ENCODE data around the gene TTLL11. TPM values are rescaled to one million over a fixed set of nuclear protein-coding genes. Genes with fewer than 3 reads are reported as not detected.

Gene TTLL11
- total and polyA plus RNA-seq, 2 of the 8 experiments (the other 6 are each of a cell fraction or from before 2014, with no cell fraction given): 0.56 to 0.80 TPM

DNA sequence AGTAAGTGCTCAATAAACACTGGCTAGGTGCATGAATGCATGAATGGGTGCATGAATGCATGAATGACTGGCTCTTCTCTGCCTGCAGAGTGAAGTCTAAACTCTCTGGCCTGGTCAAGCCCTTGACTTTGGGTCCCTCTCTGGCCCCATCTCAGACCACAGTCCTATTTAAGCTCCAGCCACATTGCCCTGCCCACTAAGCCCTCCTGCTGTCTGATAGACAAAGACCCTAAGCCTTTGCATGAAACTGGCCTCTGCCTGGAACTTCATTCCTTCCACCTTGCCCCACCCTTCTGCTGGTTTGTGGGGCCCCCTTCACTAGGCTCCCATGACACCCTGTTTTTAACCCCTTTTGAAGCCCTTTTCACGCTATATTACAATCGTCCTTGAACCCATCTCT lies 202.4 kb downstream of the TTLL11 start:
- no peaks in the 10 kb centered on the region for H3K79me1 ChIP-seq (ENCODE audit: low read depth, low read length)
- no peak for TF ChIP-seq HDAC2 (IDR thresholded peaks at IDR 0.05; ENCODE audit: borderline replicate concordance in 1 of 2, low read depth in 2 of 2, low read length in 2 of 2)
- no peak for TF ChIP-seq SIN3A (conservative IDR thresholded peaks at IDR 0.05 in 1 of 2, IDR thresholded peaks at IDR 0.05 in 1 of 2; ENCODE audit: low read depth in 1 of 2, low read length in 2 of 2)
- TF ChIP-seq CBX8 (IDR thresholded peaks at IDR 0.05; ENCODE audit: borderline replicate concordance, low read depth, low read length): no peak
- no peak for TF ChIP-seq MAFK (IDR thresholded peaks at IDR 0.05; ENCODE audit: low read depth, low read length)
- no peak for TF ChIP-seq RFX5 (IDR thresholded peaks at IDR 0.05; ENCODE audit: borderline replicate concordance, low read depth, low read length)
- no peak for TF ChIP-seq TBP (IDR thresholded peaks at IDR 0.05; ENCODE audit: low read depth, low read length)
- TF ChIP-seq POLR2A (IDR thresholded peaks at IDR 0.05; ENCODE audit: control extremely low read depth in 1 of 2, low read depth in 2 of 2, low read length in 2 of 2): no peak
- no peak for TF ChIP-seq TAF1 (IDR thresholded peaks at IDR 0.05; ENCODE audit: low read depth, low read length)
- TF ChIP-seq RNF2 (IDR thresholded peaks at IDR 0.05; ENCODE audit: borderline replicate concordance, low read depth, low read length, missing control alignments, poor library complexity, severe bottlenecking): no peak
- no peak for TF ChIP-seq TEAD4 (IDR thresholded peaks at IDR 0.05; ENCODE audit: low read depth, low read length)
- TF ChIP-seq POU5F1 (IDR thresholded peaks at IDR 0.05; ENCODE audit: low read depth, low read length): no peak
- TF ChIP-seq CBX5 (IDR thresholded peaks at IDR 0.05; ENCODE audit: low read depth, low read length): no peak
- TF ChIP-seq SIRT6 (IDR thresholded peaks at IDR 0.05; ENCODE audit: low read length): no peak
- no peak for TF ChIP-seq KDM5A (IDR thresholded peaks at IDR 0.05; ENCODE audit: low read length)

More for the DNA sequence above, 202.4 kb downstream of the TTLL11 start:
- Histone ChIP-seq H3K4me3 (ENCODE audit: extremely low read depth in 1 of 4, insufficient read depth in 2 of 4, low read depth in 3 of 4, low read length in 4 of 4) (no peak overlapping the region), H3K9me3 (ENCODE audit: insufficient read depth in 2 of 2, low read depth in 1 of 2, low read length in 1 of 2) (no peaks in the 10 kb centered on the region; a peak in 1 of 4 replicates), H3K14ac (ENCODE audit: insufficient read length) (no peak overlapping the region), H4K20me1 (replicated peaks in 1 of 2; ENCODE audit: control insufficient read depth in 1 of 2, insufficient read depth in 2 of 2, low read length in 2 of 2) (peaks cover 0 to 7% of the 10 kb centered on the region in 2 experiments), H3K27ac (ENCODE audit: low read depth, low read length) (no peak overlapping the region), H4K91ac (replicated peaks; ENCODE audit: insufficient read length, low read length) (no peak overlapping the region), H3K36me3 (ENCODE audit: control insufficient read depth in 2 of 4, insufficient read depth in 4 of 4, low read length in 3 of 4) (no peaks in the 10 kb centered on the region; a peak in 1 of 8 replicates), H3K4me1 (replicated peaks in 1 of 4; ENCODE audit: control insufficient read depth in 3 of 4, insufficient read depth in 4 of 4, low read length in 3 of 4) (peaks cover 3 to 19% (median 10%) of the 10 kb centered on the region in 4 experiments; a peak in 5 of 7 replicates), H3K27me3 (replicated peaks in 1 of 4; ENCODE audit: control insufficient read depth in 3 of 4, extremely low read depth in 1 of 4, insufficient read depth in 3 of 4, low read length in 3 of 4) (no peaks in the 10 kb centered on the region), H2BK15ac (ENCODE audit: low read length) (no peak overlapping the region), H2BK20ac (ENCODE audit: low read length) (no peak overlapping the region), H3K18ac (ENCODE audit: extremely low read depth, low read length) (no peak overlapping the region), H3K79me2 (ENCODE audit: control insufficient read depth in 1 of 2, insufficient read depth in 2 of 2, low read length in 2 of 2) (peaks cover 0 to 6% of the 10 kb centered on the region in 2 experiments; a peak in 2 of 4 replicates), H3K9ac (replicated peaks in 1 of 4; ENCODE audit: extremely low read depth in 1 of 4, low read depth in 3 of 4, low read length in 3 of 4) (no peak overlapping the region; a peak in 1 of 7 replicates), H2BK5ac (ENCODE audit: low read depth, low read length) (no peak overlapping the region), H4K5ac (ENCODE audit: insufficient read length, low read depth, low read length) (no peak overlapping the region), H2BK12ac (ENCODE audit: low read depth, low read length) (peak overlapping the region; percentile 18; the same call in 1 of the 2 replicates), H2AK5ac (ENCODE audit: low read depth, low read length) (no peak overlapping the region), H3K4ac (replicated peaks; ENCODE audit: insufficient read length, low read depth, low read length) (no peak overlapping the region), H3K23ac (ENCODE audit: insufficient read length) (no peak overlapping the region), H2AFZ (ENCODE audit: low read length) (no peak overlapping the region), H3K23me2 (ENCODE audit: low read depth, low read length) (peaks cover 7% of the 10 kb centered on the region; the same call in 1 of the 2 replicates), H3K4me2 (ENCODE audit: insufficient read depth in 1 of 2, low read depth in 2 of 2, low read length in 2 of 2) (peak overlapping the region in 1 of 2 experiments; percentile 27; a peak in 1 of 4 replicates), H3K56ac (replicated peaks; ENCODE audit: insufficient read length, low read depth, low read length) (no peak overlapping the region), H4K8ac (ENCODE audit: extremely low read depth, insufficient read depth, low read length) (no peak overlapping the region), H2BK120ac (replicated peaks; ENCODE audit: low read depth, low read length) (no peak overlapping the region)
- ChIA-PET CTCF (ENCODE audit: partially characterized antibody) (no interaction called here), POLR2A (ENCODE audit: partially characterized antibody) (no interaction called here)
- 87% methylated on average over 2 of the region's 2 CpGs; no CpG with 5 or more reads in 1 of the 2 experiments for WGBS, 2 experiments (ENCODE audit: extremely low coverage in 1 of 2, insufficient coverage in 1 of 2, insufficient read length in 1 of 2, insufficient replicate concordance in 2 of 2, low coverage in 1 of 2, low lambda C conversion rate in 2 of 2, missing lambda C conversion rate in 1 of 2)
- DNase-seq (ENCODE audit: low read depth in 1 of 2, low spot score in 2 of 2): no peak
- FAIRE-seq: no peak

Data from H1 (cell line).